ENCODE data around the gene PPP2R5A. TPM values are rescaled to one million over a fixed set of nuclear protein-coding genes. Genes with fewer than 3 reads are reported as not detected.

The PPP2R5A gene
- total RNA-seq, 3 donors from 2014 or later = 56.5 to 63.9 (median 63.3) TPM

GRCh38 chr1:212257157-212257556 is 28.1 kb upstream of the PPP2R5A start:
- intact Hi-C loops (cut with DNase I, micrococcal nuclease) = no loop called here
- H3K36me3 ChIP-seq (ENCODE audit: low read depth) = no peaks in the 10 kb centered on the region
- DNase-seq (no peak), ATAC-seq (no peak)
- H3K9me3 ChIP-seq = no peaks in the 10 kb centered on the region
- TF ChIP-seq CTCF (IDR thresholded peaks at IDR 0.05) = no peak
- no peak overlapping the region for H3K4me3 ChIP-seq
- H3K4me1 ChIP-seq (ENCODE audit: low read depth) = no peaks in the 10 kb centered on the region

- H3K9me3 ChIP-seq = no peaks in the 10 kb centered on the region
- H3K4me3 ChIP-seq = no peak overlapping the region
- H3K4me1 ChIP-seq (ENCODE audit: low read depth) = no peaks in the 10 kb centered on the region
- DNase-seq = no peak
- H3K36me3 ChIP-seq (ENCODE audit: low read depth) = no peaks in the 10 kb centered on the region
- no peak for TF ChIP-seq CTCF (IDR thresholded peaks at IDR 0.05)
- intact Hi-C loops (cut with DNase I, micrococcal nuclease) = no loop called here
- ATAC-seq = no peak
These were observed 25.3 kb upstream of the PPP2R5A start for GRCh38 chr1:212259693-212260480.

GRCh38 chr1:212260557-212261355 is 24.5 kb upstream of the PPP2R5A start:
- intact Hi-C loops (cut with DNase I, micrococcal nuclease) = no loop called here
- ATAC-seq (peak; percentile 73), DNase-seq (no peak)

GRCh38 chr1:212261361-212261929 is 23.8 kb upstream of the PPP2R5A start:
- Histone ChIP-seq H3K36me3 (ENCODE audit: low read depth) (no peaks in the 10 kb centered on the region), H3K4me3 (no peak overlapping the region), H3K4me1 (ENCODE audit: low read depth) (no peaks in the 10 kb centered on the region), H3K9me3 (no peaks in the 10 kb centered on the region)
- intact Hi-C loops (cut with DNase I, micrococcal nuclease) = no loop called here
- TF ChIP-seq CTCF (IDR thresholded peaks at IDR 0.05) = no peak
- ATAC-seq (peak; percentile 43), DNase-seq (no peak)

More at GRCh38 chr1:212260557-212261355, 24.5 kb upstream of the PPP2R5A start:
- no peak for TF ChIP-seq CTCF (IDR thresholded peaks at IDR 0.05)
- no peaks in the 10 kb centered on the region for H3K4me1 ChIP-seq (ENCODE audit: low read depth)
- H3K4me3 ChIP-seq = no peak overlapping the region
- H3K9me3 ChIP-seq = no peaks in the 10 kb centered on the region
- H3K36me3 ChIP-seq (ENCODE audit: low read depth) = no peaks in the 10 kb centered on the region

- Histone ChIP-seq H3K9me3 (no peaks in the 10 kb centered on the region), H3K4me3 (no peak overlapping the region), H3K36me3 (ENCODE audit: low read depth) (no peaks in the 10 kb centered on the region), H3K4me1 (ENCODE audit: low read depth) (no peaks in the 10 kb centered on the region)
- no peak for ATAC-seq
- intact Hi-C loops (cut with DNase I, micrococcal nuclease) = no loop called here
- TF ChIP-seq CTCF (IDR thresholded peaks at IDR 0.05) = no peak
- no peak for DNase-seq
These were observed 18.2 kb upstream of the PPP2R5A start for GRCh38 chr1:212267017-212267416.
